ENCODE results near the gene PAX5.

Gene PAX5

DNA sequence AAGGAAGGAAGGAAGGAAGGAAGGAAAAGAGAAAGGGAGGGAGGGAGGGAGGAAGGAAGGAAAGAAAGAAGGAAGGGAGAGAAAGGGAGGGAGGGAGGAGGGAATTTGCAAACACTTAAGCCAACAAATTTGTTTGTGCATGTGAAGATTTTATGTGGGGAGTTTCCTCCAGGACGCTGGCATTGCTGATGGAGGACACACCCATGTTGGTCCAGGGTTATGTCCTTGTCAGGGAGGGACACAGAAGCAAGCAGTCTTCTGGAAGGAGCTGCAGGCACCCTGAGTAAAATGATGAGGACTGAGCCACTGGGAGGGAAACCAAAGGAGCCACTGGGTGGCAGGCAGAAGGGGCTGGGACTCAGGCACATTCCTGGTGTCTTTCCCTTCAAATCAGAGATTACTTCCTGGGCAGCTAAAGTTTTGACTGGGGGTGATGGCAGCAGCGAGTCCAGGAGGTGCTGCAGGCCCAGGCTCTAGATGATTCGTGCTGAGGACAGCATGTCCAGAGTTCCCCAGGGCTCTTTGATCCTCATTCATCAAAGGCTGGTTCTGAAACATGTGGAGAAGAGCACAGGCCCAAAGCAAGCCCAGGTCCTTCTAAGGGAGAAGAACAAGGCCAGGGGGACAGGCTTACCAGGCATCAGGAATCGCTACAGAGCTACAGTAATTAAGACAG, 109.2 kb downstream of the PAX5 start:
- no peak for DNase-seq

GRCh38 chr9:36924071-36924470, 110.0 kb downstream of the PAX5 start:
- peak; percentile 19 for DNase-seq

- no peak for DNase-seq
Observed at GRCh38 chr9:36923025-36923625, 110.9 kb downstream of the PAX5 start.

DNA sequence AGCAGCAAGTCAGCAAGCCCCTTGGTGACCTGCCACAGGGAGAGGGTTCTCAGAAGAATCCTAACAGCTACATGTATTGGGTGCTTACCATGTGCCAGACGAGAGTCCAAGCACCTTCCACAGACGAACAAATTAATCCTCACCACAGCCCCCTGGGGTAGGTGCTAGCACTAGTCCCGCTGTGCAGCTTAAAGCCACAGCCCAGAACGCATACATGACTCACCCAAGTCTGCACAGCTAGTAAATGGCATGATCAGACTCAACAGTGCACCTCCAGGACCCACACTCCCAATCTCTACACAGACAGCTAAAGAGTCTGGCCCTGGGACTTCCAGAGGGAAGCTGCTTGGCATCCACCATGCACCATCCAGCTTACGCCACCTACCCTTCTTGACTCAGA, 111.5 kb downstream of the PAX5 start:
- no peak for DNase-seq

GRCh38 chr9:36914212-36914577, 119.9 kb downstream of the PAX5 start:
- DNase-seq, result peak; percentile 48

GRCh38 chr9:36913393-36914211, 120.5 kb downstream of the PAX5 start:
- DNase-seq, result no peak

DNA sequence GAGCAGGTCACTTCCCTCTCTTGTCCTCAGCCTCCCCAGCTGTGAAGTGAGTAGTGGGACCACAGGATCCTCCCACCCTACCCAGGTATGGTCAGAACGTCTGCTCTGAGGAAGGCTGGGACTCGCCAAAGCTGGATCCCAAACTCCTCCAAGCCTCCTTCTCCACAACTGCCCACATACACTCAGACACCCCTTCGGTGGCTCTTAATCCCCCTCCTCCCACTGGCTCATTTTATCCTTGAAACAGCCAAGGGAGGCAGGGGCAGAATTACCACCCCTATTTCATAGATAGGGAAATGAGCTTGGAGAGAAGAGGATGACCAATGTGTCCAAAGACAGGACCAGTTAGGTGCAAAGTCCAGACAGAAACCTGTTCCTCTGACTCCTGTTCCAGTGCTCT, 121.4 kb downstream of the PAX5 start:
- no peak for DNase-seq

- DNase-seq, result no peak
Observed at GRCh38 chr9:36911601-36912412, 122.3 kb downstream of the PAX5 start.

DNA sequence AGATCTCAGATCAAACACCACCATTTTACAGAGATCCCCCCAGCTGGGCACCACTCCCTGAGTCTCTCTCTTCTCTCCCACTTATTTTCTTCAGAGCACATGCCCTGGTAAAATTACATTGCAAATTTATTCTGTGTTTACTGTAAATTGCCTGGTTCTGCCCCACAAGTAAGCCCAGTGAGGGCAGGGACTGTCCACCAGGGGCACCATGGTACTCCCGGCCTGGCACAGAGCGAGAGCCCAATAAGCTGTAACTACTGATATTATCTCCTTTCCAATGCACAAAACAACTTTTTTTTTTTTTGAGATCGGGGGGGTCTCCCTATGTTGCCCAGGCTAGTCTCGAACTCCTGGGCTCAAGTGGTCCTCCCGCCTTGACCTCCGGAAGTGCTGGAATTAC, 123.0 kb downstream of the PAX5 start:
- DNase-seq, result no peak

DNA sequence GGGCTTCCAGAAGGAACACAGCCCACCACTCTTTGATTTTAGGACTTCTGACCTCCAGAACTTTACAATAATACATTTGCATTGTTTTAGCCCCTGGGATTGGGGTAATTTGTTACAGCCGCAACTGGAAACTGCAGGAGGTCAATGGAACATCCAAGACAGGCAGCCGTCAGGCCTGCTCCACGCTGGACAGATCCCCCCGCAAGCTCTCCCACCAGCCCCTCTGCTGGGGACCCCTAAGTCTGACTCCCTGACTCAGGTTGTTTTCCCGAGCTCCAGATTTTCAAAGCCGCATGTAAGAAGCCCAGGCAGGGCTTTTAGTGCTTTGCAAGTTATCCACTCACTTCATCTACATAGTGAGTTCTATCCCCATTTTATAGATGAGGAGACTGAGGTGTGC, 127.6 kb downstream of the PAX5 start:
- DNase-seq, result no peak

DNA sequence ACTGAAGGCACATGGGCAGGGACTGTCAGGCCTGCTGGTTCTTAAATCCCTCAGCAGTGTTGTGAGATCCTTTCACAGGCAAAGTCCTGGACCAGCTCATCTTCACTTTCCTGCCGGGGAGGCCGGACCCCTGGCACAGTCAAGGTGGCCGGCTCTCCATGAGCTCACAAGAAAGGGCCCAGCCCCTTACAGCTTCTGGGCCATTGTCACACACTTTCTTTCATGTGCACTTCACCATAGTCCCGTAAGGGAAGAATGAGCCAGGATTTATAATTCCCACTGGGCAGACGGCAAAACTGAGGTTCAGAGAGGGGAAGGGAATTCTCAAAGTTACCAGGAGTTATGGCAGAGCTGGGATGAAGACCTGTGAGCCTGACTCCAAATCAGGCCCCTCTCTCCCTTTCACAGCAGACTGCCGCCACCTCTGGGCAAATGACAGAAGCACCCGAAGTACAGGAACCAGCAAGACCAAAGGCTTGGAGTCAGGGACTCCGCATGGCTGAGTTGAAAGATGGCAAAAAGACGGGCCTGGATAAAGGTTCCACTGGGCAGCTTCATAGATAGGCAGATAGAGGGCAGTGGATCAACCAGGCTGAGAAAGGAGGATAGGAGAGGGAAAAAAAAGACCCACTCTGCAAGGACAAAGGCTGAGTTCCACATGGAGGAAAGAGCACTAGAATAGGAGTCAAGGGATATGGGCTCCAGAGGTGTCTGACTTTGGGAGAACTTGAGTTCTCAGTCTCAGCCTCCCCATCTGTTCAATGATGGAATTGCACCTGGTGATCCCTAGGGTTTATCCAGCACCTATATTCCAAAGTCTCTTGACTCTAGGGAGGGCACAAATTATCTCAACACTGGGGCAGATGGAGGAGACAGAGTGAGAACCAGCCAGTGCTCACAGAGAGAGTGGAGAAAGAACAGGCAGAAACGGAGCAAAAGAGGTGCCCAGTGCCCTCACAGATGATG, 128.7 kb downstream of the PAX5 start:
- DNase-seq, result no peak

DNA sequence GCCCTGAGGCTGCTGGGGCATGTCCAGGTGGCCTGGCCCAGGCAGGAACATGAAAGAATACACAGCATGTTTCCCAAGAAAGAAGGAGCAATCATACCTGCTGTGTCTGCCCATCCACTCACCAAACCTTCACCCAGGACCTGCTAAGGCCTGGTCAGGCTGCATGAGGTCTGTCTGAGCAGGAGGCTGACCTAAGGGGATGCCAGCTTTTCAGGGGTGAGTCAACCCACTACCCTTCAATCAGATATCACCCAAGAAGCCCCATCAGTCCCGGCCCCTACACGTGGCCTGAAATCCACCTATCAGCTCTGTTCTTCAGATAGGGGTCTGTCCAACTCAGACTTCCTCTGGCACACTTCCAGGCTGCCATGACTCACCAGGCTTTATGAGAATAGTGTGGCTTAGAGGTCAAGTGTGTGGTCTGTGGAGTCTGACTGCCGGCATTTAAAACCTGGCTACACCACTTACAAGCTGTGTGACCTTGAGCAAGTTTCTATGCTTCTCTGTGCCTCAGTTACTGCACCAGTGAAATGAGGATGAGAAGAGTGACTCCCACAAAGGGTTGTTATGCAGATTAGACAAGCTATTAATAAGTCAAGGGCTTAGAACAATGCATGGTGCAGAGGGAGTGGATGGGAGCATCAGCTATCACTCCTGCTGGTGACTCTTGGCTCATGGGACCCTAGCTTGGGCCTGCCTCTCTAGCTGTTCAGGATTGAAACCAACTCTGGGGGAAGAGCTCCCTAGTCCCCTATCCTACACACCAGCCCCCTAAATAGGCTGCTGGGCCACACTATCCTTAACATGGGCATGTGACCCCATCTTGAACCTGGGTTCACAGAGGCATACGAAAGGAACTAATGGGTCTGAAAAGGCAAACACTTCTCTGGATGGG, 130.3 kb downstream of the PAX5 start:
- peak; percentile 29 for DNase-seq

DNA sequence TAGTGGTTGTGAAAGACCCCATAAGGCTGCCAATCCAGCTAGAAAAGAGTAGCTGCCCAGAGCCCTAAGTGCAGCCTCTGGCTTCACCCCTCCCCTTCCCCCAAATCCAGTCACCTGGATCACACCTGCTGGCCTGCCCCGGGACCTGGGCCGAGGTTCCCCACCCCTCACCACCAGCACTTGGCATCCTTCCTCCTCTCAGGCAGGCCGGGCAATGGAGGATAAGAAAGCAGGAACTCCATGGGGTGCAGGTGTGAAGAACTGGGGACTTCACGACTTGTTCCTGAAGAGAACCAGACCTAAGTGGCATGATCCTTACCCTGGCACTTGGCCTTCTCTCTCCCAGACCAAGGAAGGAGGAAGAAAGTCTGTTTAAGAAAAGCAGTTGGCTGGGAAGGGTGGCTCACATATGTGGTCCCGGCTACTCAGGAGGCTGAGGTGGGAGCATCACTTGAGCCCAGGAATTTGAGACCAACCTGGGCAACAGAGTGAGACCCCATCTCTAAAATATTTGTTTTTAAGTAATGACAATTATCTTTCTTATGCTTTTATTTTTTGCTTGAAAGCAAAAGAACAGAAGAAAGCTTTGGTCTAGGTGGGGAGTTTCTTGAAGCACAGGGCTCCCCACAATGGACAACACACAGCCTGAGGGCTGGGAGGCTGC, 131.1 kb downstream of the PAX5 start:
- no peak for DNase-seq

DNA sequence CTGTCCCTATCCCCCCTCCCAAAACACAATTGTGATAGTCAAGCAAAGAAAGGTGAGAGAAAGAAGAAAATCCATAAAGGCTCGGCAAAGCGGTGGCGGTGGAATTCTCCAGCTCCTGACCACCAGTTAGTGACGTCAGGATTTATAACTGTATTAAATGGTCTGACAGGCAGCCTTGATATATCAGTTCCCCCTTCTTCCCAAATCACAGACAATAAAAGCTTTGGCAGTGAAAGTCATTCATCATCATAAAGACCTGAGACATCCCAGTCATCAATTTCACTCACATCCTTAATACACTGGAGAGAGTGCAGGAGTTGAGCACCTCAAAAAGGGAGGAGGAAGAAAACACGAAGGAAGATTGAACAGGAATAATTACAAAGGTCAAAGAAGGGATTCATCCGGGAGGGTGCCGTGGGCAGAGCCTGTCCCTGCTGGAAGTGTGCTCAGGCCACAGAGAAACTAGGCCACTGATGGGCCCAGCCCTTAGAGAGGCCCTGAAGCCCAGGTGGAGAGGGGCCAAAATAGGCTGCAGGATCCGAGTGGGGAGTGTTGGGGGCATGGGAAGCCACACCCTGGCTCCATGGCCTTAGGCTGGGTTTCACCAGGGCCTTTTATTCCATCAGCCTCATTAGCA, 131.9 kb downstream of the PAX5 start:
- no peak for DNase-seq

- no peak for DNase-seq
Observed at GRCh38 chr9:36901528-36901927, 132.5 kb downstream of the PAX5 start.

DNA sequence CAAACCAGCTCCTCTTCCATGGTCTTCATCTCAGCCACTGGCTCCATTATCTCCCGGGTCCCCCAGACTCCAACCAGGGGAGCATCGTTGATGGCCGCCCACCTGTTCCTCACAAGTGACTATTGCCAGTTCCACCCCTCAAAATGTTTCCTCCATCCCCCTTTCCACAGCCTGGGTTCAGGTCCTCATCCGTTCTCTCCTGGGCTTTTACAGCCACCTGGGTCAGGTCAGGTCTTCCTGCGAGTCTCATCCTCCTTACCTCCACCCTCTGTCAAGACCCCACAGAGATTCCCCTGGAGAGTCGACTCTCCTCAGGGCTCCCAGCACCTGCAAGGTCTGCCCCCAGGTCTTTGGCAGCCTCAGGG, 133.2 kb downstream of the PAX5 start:
- no peak for DNase-seq

GRCh38 chr9:36900136-36900855, 133.8 kb downstream of the PAX5 start:
- DNase-seq, result no peak

DNA sequence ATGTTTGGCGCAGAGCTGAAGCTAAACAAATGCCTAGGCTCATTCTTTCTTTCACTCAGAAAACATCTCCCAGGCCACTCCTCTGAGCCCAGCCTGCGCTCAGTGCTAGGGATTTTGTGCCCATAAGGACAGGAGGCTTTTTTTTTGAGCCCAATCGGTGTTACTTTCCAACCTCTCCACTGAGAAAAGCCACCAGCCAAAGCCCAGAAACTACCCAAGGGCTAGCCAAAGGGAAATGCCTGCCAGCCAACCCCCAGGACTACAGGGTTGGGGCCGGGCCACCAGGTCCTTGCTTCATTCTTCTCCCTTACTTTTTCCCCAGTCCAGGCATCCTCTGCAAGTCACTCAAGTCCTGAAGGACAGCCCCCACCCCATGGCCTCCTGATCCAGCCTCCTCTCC, 134.7 kb downstream of the PAX5 start:
- DNase-seq, result no peak

GRCh38 chr9:36898431-36899020, 135.5 kb downstream of the PAX5 start:
- DNase-seq, result no peak

Measured in NCI-H2029 (cell line).